HG03039 (cell line): ENCODE data around the gene REG3G.
A peak's percentile ranks its signal among the peaks of the same experiment; 100 is the strongest.

Source experiments
- ATAC-seq: cut with Tn5 transposase; IDR thresholded peaks from one replicate; pipeline ENCODE4 v1.9.1; 2021; ENCODE audit warnings: mild to moderate bottlenecking, moderate library complexity; ENCODE audit not compliant: unreplicated experiment

The REG3G gene

GRCh38 chr2:79025421-79025820, at the start of gene REG3G:
Gene REG3G (plus strand): TSS chr2:79025702. CDS start chr2:79026094, 392 bp downstream.
- no peak for ATAC-seq

- peak; percentile 96 for ATAC-seq
Observed at GRCh38 chr2:78977661-78978145, 47.8 kb upstream of the REG3G start.

- ATAC-seq, result no peak
Observed at GRCh38 chr2:78978340-78978739, 47.2 kb upstream of the REG3G start.

GRCh38 chr2:78979380-78980151, 45.9 kb upstream of the REG3G start:
- no peak for ATAC-seq

- ATAC-seq, result no peak
Observed at GRCh38 chr2:78980152-78980465, 45.4 kb upstream of the REG3G start.

- ATAC-seq, result no peak
Observed at GRCh38 chr2:78980871-78981270, 44.6 kb upstream of the REG3G start.

GRCh38 chr2:78982638-78983330, 42.7 kb upstream of the REG3G start:
- no peak for ATAC-seq

- no peak for ATAC-seq
Observed at GRCh38 chr2:78984386-78984785, 41.1 kb upstream of the REG3G start.

- no peak for ATAC-seq
Observed at GRCh38 chr2:78985558-78985957, 39.9 kb upstream of the REG3G start.

GRCh38 chr2:78989051-78989450, 36.5 kb upstream of the REG3G start:
- ATAC-seq, result no peak

- no peak for ATAC-seq
Observed at GRCh38 chr2:78992451-78992806, 33.1 kb upstream of the REG3G start.

- no peak for ATAC-seq
Observed at GRCh38 chr2:78992807-78993517, 32.5 kb upstream of the REG3G start.

GRCh38 chr2:78993518-78994148, 31.9 kb upstream of the REG3G start:
- ATAC-seq, result no peak

GRCh38 chr2:78994789-78995188, 30.7 kb upstream of the REG3G start:
- ATAC-seq, result no peak

- no peak for ATAC-seq
Observed at GRCh38 chr2:78999406-78999805, 26.1 kb upstream of the REG3G start.

GRCh38 chr2:79000008-79000576, 25.4 kb upstream of the REG3G start:
- no peak for ATAC-seq

- ATAC-seq, result no peak
Observed at GRCh38 chr2:79001285-79001684, 24.2 kb upstream of the REG3G start.

GRCh38 chr2:79004680-79005079, 20.8 kb upstream of the REG3G start:
- ATAC-seq, result no peak

- no peak for ATAC-seq
Observed at GRCh38 chr2:79005216-79005615, 20.3 kb upstream of the REG3G start.

GRCh38 chr2:79009388-79009787, 16.1 kb upstream of the REG3G start:
- no peak for ATAC-seq

- ATAC-seq, result no peak
Observed at GRCh38 chr2:79011496-79011895, 14.0 kb upstream of the REG3G start.
